ENCODE measurements around the gene FAM76B.

The FAM76B gene

DNA sequence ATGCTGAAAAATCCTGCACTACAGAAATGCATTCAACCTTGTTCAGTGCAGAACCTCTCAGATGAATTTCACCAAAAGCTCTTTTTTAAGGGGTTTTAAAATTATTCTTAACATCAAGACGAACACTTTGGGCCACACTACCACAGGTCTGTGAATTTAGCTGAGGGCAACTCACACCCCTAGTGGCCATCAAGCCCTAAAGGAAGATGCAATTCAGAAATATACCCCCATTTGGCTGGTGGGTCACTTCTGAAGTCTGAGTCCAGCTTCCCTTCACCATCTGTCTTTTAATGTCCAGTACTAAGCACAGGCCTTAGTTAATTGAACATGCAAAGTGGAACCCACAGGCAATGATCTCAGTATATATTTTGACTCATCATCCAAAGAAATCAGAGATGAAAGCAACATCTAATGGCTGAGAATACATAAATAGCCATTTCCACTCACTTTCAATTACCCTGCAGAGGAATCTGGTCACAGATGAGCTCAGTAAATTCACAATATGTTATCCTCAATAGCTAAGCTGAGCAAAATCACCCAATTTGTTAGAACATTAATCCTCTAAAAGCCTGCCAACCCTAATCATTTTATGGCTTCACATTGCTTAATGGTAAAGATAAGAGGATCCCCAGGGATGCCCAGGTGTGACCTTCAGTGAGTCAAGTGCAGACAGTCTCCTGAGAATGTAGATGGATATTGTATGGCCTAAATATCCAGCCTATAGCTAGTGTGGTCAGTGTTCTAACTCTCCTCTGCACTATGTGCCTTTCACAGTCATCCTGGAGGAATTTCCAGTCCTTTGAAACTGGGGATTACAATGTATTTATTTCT, 50.3 kb downstream of the FAM76B start:
- in situ Hi-C loops (cut with HindIII; ENCODE audit: low pct_ligation_motif_present, low pct_unique_long_range_greater_than_20kb, low sequenced_read_pairs), result no loop called here
- DNase-seq, result no peak

DNA sequence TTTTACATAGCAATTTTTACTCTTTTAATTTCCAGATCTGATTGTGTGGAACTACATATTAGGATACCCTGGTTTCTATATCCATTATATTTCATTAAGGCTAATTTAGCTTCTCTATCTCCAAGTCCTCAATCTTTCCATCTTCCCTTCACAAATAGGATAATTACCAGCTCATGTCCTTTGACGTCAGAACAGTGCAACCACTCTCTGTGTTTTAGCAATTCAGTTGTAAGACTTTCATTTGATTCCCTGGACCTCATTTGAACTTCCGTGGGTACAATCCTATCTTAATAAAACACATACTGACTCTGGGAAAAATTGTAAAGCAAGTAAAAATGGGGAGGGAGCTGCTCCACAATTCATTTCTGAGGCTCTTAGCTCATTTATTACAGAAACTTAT, 52.8 kb downstream of the FAM76B start:
- no peak for DNase-seq
- in situ Hi-C loops (cut with HindIII; ENCODE audit: low pct_ligation_motif_present, low pct_unique_long_range_greater_than_20kb, low sequenced_read_pairs), result no loop called here

DNA sequence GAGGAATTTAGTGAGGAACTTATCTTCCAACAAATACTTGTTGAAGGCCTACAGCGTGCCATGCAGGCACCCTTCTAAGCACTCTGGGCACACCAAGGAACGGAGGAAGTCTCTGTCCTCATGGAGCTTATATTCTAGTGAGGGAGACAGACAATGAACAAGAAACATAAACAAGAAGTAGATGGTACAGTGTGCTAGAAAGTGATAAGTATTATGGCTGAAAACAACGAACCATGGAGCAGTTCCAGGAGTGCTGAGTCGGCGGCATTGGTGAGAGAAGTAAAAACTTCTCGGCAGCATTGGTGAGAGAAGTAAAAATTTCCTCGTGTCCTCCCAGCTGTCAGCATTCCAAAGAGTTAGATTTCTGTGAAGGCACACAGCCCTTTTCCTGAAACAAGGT, 53.2 kb downstream of the FAM76B start:
- DNase-seq, result no peak
- in situ Hi-C loops (cut with HindIII; ENCODE audit: low pct_ligation_motif_present, low pct_unique_long_range_greater_than_20kb, low sequenced_read_pairs), result no loop called here

DNA sequence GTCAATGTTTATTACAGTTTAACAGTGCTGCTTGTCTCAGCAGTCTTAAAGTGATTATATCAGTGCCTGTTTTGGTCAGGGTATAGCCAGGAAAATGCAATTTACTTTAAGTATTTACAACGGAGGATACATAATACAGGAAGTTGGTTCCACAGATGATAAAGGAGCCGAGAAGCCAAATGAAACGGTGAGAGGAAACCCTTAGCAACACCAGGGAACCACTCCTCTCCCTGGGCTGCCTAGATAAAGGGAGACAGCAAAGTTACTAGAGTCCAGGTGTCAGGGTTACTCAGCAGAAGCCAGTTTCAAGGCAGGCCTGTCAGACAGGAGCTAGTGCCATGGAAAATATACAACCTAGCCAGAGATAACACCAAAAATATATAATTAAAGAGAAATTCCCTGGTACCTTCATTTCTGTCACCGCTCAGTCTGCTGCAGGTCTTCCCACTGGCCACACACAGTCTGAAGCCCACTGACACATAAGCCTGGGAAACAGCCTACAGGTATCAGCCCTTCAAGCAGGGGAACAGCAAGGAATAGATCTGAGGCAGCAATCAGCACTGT, 55.5 kb downstream of the FAM76B start:
- in situ Hi-C loops (cut with HindIII; ENCODE audit: low pct_ligation_motif_present, low pct_unique_long_range_greater_than_20kb, low sequenced_read_pairs), result no loop called here
- no peak for DNase-seq

DNA sequence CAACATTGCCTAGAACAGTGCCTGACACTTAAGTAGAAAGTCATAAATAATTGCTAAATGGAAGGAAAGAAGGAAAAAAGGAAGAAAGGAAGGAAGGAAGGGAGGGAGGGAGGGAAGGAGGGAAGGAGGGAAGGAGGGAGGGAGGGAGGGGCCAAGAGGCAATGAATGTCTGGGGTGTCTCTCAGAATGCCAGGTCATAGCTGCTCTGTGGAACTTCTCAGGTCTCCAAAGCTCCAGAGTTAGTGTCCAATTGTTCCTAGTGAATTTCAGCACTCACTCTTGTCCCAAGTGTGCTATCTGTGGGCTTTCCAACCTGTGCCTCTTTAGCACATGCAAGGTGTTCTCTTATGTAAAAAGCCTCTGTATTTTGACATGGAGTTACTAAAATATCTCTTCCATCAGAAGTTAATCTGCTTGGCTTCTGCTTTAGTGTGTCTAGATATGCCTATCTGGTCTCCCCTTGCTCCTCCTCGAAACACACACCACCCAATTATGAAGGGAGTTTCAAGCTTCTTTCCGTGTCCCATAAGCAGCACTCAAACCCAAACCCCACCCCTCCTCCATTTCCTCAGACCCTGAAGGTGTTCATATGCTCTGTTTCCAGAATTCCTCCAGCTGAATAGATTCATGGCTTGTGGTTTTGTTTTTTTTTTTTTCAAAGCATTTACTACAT, 56.5 kb downstream of the FAM76B start:
- in situ Hi-C loops (cut with HindIII; ENCODE audit: low pct_ligation_motif_present, low pct_unique_long_range_greater_than_20kb, low sequenced_read_pairs), result no loop called here

DNA sequence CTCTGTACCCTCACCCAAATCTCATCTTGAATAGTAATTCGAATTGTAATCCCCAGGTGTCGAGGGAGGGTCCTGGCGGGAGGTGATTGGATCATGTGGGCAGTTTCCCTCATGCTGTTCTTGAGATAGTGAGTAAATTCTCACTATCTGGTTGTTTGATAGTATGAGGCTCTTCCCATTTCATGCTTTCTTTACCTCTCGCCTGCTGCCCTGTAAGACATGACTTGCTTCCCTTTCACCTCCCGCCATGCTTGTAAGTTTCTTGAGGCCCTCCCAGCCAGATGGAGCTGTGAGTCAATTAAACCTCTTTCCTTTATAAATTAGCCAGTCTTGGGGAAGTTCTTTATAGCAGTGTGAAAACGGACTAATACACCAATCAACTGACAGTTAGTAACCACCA, 60.1 kb downstream of the FAM76B start:
- no peak for DNase-seq
- in situ Hi-C loops (cut with HindIII; ENCODE audit: low pct_ligation_motif_present, low pct_unique_long_range_greater_than_20kb, low sequenced_read_pairs), result no loop called here

More for the DNA sequence above, 56.5 kb downstream of the FAM76B start:
- no peak for DNase-seq

DNA sequence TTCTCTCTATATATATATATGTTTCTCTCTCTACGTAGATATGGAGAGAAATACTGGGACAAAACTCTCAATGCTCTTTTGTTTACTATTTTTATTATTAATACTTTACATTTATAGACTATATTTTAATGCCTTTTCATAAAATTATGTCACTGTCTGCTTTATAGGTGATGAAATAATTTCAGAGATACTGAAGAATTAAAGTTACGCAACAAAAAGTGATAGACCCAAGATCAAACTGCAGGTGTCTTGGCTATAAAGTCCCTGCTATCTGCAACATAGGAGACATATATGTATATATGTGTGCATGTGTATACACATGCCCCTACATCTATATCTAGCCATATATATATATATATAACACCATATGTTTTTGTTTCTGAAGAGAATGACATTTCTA, 60.8 kb downstream of the FAM76B start:
- in situ Hi-C loops (cut with HindIII; ENCODE audit: low pct_ligation_motif_present, low pct_unique_long_range_greater_than_20kb, low sequenced_read_pairs), result no loop called here
- no peak for DNase-seq

DNA sequence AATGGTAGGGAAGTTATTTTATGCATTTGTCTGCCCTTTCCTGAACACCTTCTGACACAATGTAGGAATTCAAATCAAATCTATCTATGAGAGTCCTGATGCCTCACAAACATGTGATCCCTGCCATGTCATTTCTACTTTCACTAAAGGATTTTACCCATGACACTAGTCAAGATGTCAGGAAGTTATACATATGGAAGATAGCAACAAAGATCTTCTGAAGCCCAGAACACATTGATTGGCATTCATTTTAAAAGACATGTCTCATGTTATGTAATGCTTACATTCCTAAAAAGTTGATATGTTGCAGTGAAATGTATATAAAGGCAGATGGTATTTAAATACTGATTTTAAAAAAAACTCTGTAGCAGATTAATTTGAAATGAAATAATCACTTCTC, 61.5 kb downstream of the FAM76B start:
- DNase-seq, result no peak
- in situ Hi-C loops (cut with HindIII; ENCODE audit: low pct_ligation_motif_present, low pct_unique_long_range_greater_than_20kb, low sequenced_read_pairs), result no loop called here

DNA sequence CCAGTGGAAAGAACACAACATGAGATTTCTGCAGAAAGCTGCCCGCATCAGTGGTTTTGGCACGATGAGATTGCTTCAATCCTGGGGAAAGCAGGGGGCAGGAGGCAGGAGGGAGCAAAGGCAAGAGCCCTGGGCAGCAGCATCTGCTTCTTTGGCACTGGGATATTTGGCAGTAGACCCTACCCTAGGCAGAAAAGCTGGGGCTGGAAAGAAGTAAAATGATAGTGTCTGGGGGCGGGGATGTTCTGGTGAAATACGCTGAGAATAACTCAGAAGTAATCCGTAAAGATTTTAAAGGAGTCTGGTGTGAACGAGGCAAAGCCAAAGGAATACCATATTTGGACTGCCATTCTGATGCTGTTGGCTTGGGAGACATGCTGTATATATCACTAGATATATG, 62.0 kb downstream of the FAM76B start:
- no peak for DNase-seq
- in situ Hi-C loops (cut with HindIII; ENCODE audit: low pct_ligation_motif_present, low pct_unique_long_range_greater_than_20kb, low sequenced_read_pairs), result no loop called here

DNA sequence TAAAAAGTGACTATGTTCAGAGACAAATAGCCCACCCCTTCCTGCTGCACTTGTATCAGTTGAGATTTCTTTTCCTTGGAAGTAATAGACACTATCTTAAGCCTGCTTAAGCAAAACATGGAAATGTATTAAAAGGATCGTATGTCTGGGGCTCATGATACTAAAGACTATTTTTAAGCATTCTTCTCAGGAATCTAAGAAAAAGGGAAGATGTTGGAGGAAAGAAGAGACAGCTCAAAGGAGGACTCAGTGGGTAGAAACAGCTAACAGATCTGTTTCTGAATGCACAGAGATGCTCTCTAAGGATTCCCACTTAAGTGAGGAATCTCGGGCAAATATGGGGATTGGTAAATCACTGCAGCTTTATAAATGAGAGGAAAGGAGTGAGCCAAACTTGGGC, 62.5 kb downstream of the FAM76B start:
- no peak for DNase-seq
- in situ Hi-C loops (cut with HindIII; ENCODE audit: low pct_ligation_motif_present, low pct_unique_long_range_greater_than_20kb, low sequenced_read_pairs), result no loop called here

DNA sequence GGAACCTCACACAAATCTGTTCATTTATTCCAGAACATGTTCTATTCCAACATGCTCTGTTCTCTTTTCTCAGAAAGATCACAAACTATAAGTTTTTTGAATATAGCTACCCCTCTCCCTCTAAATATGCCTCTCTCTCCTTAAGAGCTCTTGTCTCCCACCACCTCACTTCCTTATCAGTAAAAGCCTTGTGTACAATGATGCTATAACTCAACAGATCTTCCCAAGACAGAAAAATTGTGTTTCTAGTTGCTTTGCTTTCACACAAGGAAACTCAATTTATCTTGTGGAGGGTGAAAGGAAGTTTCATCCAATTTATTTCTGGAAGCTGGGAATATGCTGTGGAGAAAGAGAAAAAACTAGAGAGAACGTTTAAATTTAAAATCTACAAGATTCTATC, 64.4 kb downstream of the FAM76B start:
- in situ Hi-C loops (cut with HindIII; ENCODE audit: low pct_ligation_motif_present, low pct_unique_long_range_greater_than_20kb, low sequenced_read_pairs), result no loop called here
- no peak for DNase-seq

DNA sequence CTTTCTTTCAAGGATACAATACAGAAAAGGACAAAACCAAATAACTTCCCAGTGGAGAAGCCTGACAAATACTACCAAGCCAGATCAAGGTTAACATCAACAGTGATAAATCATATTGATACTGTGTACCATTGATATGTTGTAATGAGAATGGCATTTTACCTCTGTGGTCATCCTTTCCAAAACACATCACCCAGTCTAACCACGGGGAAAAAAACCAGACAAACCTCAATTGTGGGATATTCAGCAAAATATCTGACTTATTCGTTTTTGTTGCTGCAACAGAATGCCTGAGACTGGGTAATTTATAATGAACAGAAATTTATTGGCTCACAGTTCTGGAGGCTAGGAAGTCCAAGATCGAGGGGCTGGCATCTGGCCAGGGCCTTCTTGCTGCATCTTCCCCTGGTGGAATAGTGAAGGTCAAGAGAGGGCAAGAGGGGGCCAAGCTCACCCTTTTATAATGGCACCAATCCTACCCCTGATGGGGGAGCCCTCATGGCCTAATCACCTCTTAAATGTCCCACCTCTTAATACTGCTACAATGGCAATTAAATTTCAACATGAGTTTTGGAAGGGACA, 66.1 kb downstream of the FAM76B start:
- DNase-seq, result no peak
- in situ Hi-C loops (cut with HindIII; ENCODE audit: low pct_ligation_motif_present, low pct_unique_long_range_greater_than_20kb, low sequenced_read_pairs), result no loop called here

DNA sequence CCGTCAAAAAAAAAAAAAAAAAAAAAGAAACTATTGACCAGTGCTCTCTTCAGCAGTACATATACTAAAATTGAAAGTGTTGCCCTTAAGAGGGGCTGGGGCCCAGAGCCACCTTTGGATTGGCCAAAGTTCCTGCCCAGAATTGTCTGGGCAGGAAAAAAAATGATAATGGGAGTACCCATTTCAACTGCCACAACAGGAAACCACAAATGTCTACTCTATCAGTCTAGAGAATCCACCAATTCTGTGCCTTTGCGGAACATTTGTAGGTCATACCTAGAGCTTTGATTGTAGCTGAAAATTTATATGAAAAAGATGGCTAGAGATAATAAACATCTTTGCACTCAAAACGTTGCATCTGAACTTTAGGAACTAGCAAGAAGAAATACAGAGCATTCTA, 69.4 kb downstream of the FAM76B start:
- no peak for DNase-seq
- in situ Hi-C loops (cut with HindIII; ENCODE audit: low pct_ligation_motif_present, low pct_unique_long_range_greater_than_20kb, low sequenced_read_pairs), result no loop called here
